HepG2 (cell line): ENCODE data around the gene CFAP100. TPM values are rescaled to one million over a fixed set of nuclear protein-coding genes. Genes with fewer than 3 reads are reported as not detected.

Source experiments
- BCL6 ChIP-seq: IDR thresholded peaks from 2 replicates; pipeline ENCODE4 v1.6.1; 2016; ENCODE audit warnings: missing genetic modification reagents, missing compliant biosample characterization
- DMTF1 ChIP-seq: sonication (generic); formaldehyde crosslinking; IDR thresholded peaks from 2 replicates; pipeline ENCODE4 v1.4.0; 2020; ENCODE audit warnings: mild to moderate bottlenecking, missing genetic modification reagents
- HDAC1 ChIP-seq: sonication (generic); formaldehyde crosslinking; IDR thresholded peaks from 2 replicates; pipeline ENCODE4 v1.5.1; 2020; ENCODE audit warnings: mild to moderate bottlenecking, missing genetic modification reagents
- IRF2 ChIP-seq: IDR thresholded peaks from 2 replicates; pipeline ENCODE4 v1.6.1; 2018; ENCODE audit warnings: missing genetic modification reagents, missing compliant biosample characterization
- NFE2L1 ChIP-seq: sonication (generic); formaldehyde crosslinking; IDR thresholded peaks from 2 replicates; pipeline ENCODE4 v1.4.0; 2020; ENCODE audit warnings: missing genetic modification reagents, mild to moderate bottlenecking, borderline replicate concordance
- NRL ChIP-seq: sonication (generic); formaldehyde crosslinking; IDR thresholded peaks from 2 replicates; pipeline ENCODE4 v1.5.0; 2020; ENCODE audit warnings: missing genetic modification reagents, mild to moderate bottlenecking, moderate library complexity, borderline replicate concordance
- PHF8 ChIP-seq: sonication (generic); formaldehyde crosslinking; IDR thresholded peaks from 2 replicates; pipeline ENCODE4 v1.5.0; 2020; ENCODE audit warnings: missing genetic modification reagents
- RARA ChIP-seq: IDR thresholded peaks from 2 replicates; pipeline ENCODE4 v1.6.1; 2016; ENCODE audit warnings: missing genetic modification reagents, missing compliant biosample characterization
- SCMH1 ChIP-seq: sonication (generic); formaldehyde crosslinking; IDR thresholded peaks from 2 replicates; pipeline ENCODE4 v1.9.0; 2021; ENCODE audit warnings: missing genetic modification reagents, mild to moderate bottlenecking, borderline replicate concordance
- TEAD3 ChIP-seq: optimal IDR thresholded peaks from 2 replicates; pipeline ENCODE3; 2016; ENCODE audit warnings: borderline replicate concordance
- TFAP4 ChIP-seq: sonication (generic); IDR thresholded peaks from 2 replicates; pipeline ENCODE4 v1.6.1; 2016; ENCODE audit warnings: low read depth, borderline replicate concordance
- XBP1 ChIP-seq: sonication (generic); formaldehyde crosslinking; IDR thresholded peaks from 2 replicates; pipeline ENCODE4 v1.5.0; 2020; ENCODE audit warnings: missing genetic modification reagents
- ZBTB8A ChIP-seq: sonication (generic); formaldehyde crosslinking; IDR thresholded peaks from 2 replicates; pipeline ENCODE4 v1.4.0; 2020; ENCODE audit warnings: mild to moderate bottlenecking, low read depth, missing genetic modification reagents, borderline replicate concordance
- ZNF556 ChIP-seq: sonication (generic); formaldehyde crosslinking; IDR thresholded peaks from 2 replicates; pipeline ENCODE4 v1.4.0; 2020; ENCODE audit warnings: mild to moderate bottlenecking, missing genetic modification reagents, borderline replicate concordance
- polyA plus RNA-seq, 8 experiments: library from polyadenylated mRNA; depleted of rRNA in 3 of 8; stranded (reverse) in 7 of 8; unstranded in 1 of 8; fragments of >200 nt; fragmentation: Illumina TruSeq in 4 of 8; extraction: Trizol in 4 of 8; gene quantifications; 2 replicates each; pipeline versions ENCODE4 v1.2.1 to v1.2.3, GENCODE V29; 2011 to 2016; ENCODE audit warnings: low read depth in 4 of 8, missing spikeins in 1 of 8, mixed read lengths in 1 of 8; ENCODE audit not compliant: insufficient read depth in 1 of 8
- total RNA-seq, 5 experiments: library from RNA; depleted of rRNA; stranded (reverse); fragments of >200 nt; fragmentation: Illumina TruSeq; extraction: Trizol; gene quantifications; 2 replicates each; pipeline ENCODE4 v1.2.3, GENCODE V29; 2016; ENCODE audit warnings: low read depth in 1 of 5
- TF ChIP-seq, protein P1 (sequence below), 2 experiments: sonication (generic) in 1 of 2; formaldehyde crosslinking in 1 of 2; IDR thresholded peaks; 2 replicates each; pipeline versions ENCODE4 v1.4.0 to v1.6.1; 2016 to 2020; ENCODE audit warnings: borderline replicate concordance in 1 of 2, low read depth in 1 of 2, mild to moderate bottlenecking in 1 of 2, missing genetic modification reagents in 1 of 2
- TF ChIP-seq, protein P2 (sequence below): IDR thresholded peaks from 2 replicates; pipeline ENCODE4 v1.6.1; 2012; ENCODE audit warnings: inconsistent platforms
- TF ChIP-seq, protein P3 (sequence below), 2 experiments: IDR thresholded peaks; 2 replicates each; pipeline ENCODE4 v1.6.1; 2011 to 2012; ENCODE audit warnings: low read length in 2 of 2, borderline replicate concordance in 1 of 2, low read depth in 1 of 2, mild to moderate bottlenecking in 1 of 2, moderate library complexity in 1 of 2

CFAP100 gene
- total and polyA plus RNA-seq, 2 of the 13 experiments (the other 11 are each of a cell fraction or from before 2014, with no cell fraction given): 0.32 TPM; not detected in 1

DNA sequence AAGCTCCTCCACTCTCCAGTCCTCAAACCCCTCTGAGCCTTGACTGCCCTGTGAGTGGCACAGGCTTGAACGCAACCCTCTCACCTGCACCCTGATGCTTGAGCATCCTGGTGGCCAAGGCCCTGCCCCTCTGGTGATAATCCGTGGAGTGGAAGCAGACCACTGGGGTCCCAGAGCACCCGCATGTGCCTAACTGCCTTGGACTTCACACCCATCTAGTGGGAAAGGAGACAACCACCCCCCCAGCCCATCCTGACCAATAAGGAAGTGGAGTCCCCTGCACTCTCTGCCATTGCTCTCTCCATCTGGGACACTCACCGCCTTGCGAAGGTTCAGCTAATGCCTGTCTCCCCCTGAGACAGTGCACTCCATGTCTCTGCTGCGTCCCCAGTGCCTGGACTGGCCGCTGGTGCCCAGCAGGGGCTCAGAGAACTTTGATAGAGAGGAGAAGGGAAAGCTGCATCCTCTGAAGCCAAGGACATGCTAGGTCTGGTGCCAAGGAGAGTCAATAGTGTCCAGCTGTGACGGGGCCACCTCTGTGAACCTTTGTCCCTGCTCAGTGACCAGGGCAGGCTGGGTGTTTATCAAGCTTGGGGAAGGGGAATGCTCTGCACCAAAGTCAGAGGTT, 40.9 kb upstream of the CFAP100 start (continued):
- 0 out of 2 replicates have a peak, but pooled peaks have one; percentile 58 for TF ChIP-seq ZNF556 (CRISPR knock-in tag)
- peak; percentile 10 for TF ChIP-seq TEAD3 (CRISPR knock-in tag)
- peak; percentile 91 for TF ChIP-seq TFAP4
- TF ChIP-seq RARA (CRISPR knock-in tag): peak; percentile 58; the same call in 1 of the 2 replicates
- 0 out of 2 replicates have a peak, but pooled peaks have one; percentile 26 for TF ChIP-seq NRL
- TF ChIP-seq HDAC1 (CRISPR knock-in tag): peak; percentile 50; the same call in 1 of the 2 replicates
- TF ChIP-seq PHF8 (CRISPR knock-in tag): peak; percentile 12; the same call in 1 of the 2 replicates
- TF ChIP-seq XBP1 (CRISPR knock-in tag): no peak
- TF ChIP-seq IRF2 (CRISPR knock-in tag): 0 out of 2 replicates have a peak, but pooled peaks have one; percentile 33
- TF ChIP-seq NFE2L1 (CRISPR knock-in tag): no peak
- TF ChIP-seq, protein P1, sequence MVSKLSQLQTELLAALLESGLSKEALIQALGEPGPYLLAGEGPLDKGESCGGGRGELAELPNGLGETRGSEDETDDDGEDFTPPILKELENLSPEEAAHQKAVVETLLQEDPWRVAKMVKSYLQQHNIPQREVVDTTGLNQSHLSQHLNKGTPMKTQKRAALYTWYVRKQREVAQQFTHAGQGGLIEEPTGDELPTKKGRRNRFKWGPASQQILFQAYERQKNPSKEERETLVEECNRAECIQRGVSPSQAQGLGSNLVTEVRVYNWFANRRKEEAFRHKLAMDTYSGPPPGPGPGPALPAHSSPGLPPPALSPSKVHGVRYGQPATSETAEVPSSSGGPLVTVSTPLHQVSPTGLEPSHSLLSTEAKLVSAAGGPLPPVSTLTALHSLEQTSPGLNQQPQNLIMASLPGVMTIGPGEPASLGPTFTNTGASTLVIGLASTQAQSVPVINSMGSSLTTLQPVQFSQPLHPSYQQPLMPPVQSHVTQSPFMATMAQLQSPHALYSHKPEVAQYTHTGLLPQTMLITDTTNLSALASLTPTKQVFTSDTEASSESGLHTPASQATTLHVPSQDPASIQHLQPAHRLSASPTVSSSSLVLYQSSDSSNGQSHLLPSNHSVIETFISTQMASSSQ (IDR thresholded peaks at IDR 0.05; ENCODE audit: low read depth): no peak
- TF ChIP-seq, protein P1 (CRISPR knock-in tag; IDR thresholded peaks at IDR 0.05; ENCODE audit: borderline replicate concordance): 0 out of 2 replicates have a peak, but pooled peaks have one; percentile 25
- no peak for TF ChIP-seq DMTF1 (CRISPR knock-in tag)
- TF ChIP-seq, protein P2, sequence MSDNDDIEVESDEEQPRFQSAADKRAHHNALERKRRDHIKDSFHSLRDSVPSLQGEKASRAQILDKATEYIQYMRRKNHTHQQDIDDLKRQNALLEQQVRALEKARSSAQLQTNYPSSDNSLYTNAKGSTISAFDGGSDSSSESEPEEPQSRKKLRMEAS: 0 out of 2 replicates have a peak, but pooled peaks have one; percentile 10
- TF ChIP-seq, protein P3, sequence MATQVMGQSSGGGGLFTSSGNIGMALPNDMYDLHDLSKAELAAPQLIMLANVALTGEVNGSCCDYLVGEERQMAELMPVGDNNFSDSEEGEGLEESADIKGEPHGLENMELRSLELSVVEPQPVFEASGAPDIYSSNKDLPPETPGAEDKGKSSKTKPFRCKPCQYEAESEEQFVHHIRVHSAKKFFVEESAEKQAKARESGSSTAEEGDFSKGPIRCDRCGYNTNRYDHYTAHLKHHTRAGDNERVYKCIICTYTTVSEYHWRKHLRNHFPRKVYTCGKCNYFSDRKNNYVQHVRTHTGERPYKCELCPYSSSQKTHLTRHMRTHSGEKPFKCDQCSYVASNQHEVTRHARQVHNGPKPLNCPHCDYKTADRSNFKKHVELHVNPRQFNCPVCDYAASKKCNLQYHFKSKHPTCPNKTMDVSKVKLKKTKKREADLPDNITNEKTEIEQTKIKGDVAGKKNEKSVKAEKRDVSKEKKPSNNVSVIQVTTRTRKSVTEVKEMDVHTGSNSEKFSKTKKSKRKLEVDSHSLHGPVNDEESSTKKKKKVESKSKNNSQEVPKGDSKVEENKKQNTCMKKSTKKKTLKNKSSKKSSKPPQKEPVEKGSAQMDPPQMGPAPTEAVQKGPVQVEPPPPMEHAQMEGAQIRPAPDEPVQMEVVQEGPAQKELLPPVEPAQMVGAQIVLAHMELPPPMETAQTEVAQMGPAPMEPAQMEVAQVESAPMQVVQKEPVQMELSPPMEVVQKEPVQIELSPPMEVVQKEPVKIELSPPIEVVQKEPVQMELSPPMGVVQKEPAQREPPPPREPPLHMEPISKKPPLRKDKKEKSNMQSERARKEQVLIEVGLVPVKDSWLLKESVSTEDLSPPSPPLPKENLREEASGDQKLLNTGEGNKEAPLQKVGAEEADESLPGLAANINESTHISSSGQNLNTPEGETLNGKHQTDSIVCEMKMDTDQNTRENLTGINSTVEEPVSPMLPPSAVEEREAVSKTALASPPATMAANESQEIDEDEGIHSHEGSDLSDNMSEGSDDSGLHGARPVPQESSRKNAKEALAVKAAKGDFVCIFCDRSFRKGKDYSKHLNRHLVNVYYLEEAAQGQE (IDR thresholded peaks at IDR 0.05; ENCODE audit: borderline replicate concordance in 1 of 2, low read depth in 1 of 2, low read length in 2 of 2): no peak
- peak; percentile 15; the same call in 1 of the 2 replicates for TF ChIP-seq BCL6 (CRISPR knock-in tag)
- no peak for TF ChIP-seq ZBTB8A (CRISPR knock-in tag)
- no peak for TF ChIP-seq SCMH1 (CRISPR knock-in tag)
